Activated naive CD4-positive, alpha-beta T cell treated with anti-CD3 and anti-CD28 coated beads, Interleukin-2, amount 50 U/mL, for 16 hours (primary cell): ENCODE results near the gene CALD1.

ENCODE experiments used
- DNase-seq: peaks from one replicate; pipeline ENCODE4 v3.0.0-alpha.2; 2020

CALD1 gene

GRCh38 chr7:134870156-134870555, 90.7 kb downstream of the CALD1 start:
- DNase-seq = no peak

DNA sequence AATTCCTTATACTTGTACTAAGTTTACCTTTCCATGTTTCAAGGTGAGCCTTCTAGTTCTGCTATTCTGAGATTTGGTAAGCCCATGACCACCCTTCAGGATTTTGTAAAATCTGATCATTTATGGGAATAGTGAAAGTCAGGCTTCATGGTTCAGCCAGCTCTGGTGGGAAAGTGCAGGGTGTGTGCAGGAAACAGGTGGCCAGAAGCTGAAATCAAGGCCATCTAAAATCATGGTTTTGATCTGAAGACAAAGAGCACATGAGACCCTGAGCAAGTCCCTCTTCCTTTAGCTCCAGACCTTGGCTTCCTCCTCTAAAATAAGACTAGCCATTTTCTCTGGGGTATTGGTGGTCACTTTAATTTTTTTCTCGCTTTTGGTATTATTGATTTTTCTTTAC, 91.3 kb downstream of the CALD1 start:
- DNase-seq = no peak

GRCh38 chr7:134873253-134873652, 93.8 kb downstream of the CALD1 start:
- no peak for DNase-seq

- DNase-seq = no peak
Measured at GRCh38 chr7:134874407-134874806, 95.0 kb downstream of the CALD1 start.

DNA sequence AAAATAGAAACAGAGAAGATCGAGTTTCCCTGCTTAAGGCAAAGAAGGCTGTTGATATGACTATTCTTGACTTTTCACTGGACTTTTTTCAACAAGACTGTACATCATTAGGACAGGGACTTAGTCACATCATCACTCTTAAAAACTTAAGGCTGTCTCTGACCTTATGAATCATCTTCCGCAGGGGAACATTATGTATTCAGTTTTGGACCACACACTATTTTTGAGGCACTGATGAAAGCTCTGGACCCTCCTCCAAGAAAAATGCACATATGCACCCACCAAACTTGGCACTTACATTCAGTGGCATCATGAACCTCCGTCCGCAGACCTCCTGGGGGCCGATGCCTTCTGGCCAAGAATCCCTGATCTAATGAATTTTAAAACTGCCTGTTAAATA, 96.4 kb downstream of the CALD1 start:
- no peak for DNase-seq

DNA sequence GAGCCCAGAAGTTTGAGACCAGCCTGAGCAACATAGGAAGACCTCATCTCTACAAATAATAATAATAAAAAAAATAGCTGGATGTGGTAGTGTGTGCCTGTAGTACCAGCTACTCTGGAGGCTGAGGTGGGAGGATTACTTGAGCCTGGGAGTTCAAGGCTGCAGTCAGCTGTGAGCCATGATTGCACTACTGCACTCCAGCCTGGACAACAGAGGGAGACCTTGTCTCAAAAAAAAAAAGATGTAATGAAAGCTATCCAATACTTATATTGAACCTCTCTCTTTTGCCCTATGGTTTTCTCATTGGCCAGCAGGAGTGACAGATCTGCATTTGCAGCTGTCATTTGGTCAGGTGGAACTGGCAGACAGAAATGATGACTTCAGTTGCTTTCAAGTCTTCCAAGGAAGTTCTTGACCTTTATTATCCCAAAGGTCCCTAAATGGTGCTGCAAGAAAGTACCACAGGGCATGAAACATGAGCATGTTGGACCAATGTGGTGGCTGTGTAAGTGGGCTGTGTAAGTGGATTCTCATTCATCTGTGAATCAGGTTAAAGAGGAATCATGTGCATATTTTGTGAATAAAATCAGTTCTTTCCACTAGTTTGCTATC, 99.4 kb downstream of the CALD1 start:
- no peak for DNase-seq

DNA sequence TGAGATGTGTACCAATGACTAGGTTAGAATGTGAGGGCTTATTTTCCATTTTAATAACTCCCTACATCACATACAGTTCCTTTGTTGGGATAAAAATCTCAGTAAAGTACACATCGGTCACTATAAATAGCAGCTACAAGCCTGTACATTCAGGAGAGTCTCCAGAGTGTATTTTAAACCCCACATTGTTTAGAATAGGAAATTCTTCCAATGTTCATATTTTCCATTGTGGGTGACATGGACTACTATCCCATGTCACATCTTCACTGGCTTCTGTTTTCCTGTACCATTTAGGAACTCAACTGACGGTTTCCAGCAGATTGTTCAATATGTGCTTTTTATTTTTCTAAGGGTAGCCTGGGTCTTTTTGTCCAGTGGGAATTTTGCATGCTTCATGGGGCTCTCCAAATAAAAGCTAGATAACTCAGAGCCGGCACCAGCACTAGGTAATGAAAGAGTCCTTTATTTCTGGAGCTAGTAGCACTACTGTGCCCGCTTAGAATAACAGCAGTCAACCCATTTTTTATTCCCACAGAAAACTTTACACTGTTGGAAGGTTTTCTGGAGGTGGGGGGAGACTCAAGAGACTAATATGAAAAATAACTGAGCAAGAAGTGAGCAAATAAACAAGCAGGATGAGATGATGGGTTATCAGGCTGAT, 100.5 kb downstream of the CALD1 start:
- DNase-seq = no peak

- DNase-seq = no peak
Measured at GRCh38 chr7:134882481-134882880, 103.0 kb downstream of the CALD1 start.

GRCh38 chr7:134885967-134886352, 106.5 kb downstream of the CALD1 start:
- no peak for DNase-seq

- DNase-seq = no peak
Measured at GRCh38 chr7:134886353-134887057, 107.1 kb downstream of the CALD1 start.

DNA sequence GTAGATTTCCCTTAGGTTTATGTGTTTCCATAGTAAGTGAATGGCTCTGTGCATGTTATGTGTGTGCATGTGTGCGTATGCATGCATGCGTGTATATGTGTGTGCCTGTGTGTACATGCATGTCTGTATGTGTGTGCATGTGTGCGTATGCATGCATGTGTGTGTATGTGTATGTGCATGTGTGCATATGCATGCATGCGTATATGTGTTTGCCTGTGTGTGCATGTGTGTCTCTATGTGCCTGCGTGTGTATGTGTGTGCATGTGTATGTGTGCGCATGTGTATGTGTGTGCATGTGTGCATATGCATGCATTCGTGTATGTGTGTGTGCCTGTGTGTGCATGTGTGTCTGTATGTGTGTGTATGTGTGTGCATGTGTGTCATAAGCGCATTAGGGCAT, 108.1 kb downstream of the CALD1 start:
- DNase-seq = no peak

GRCh38 chr7:134888141-134888740, 108.8 kb downstream of the CALD1 start:
- no peak for DNase-seq

GRCh38 chr7:134890246-134891240, 111.1 kb downstream of the CALD1 start:
- DNase-seq = no peak

DNA sequence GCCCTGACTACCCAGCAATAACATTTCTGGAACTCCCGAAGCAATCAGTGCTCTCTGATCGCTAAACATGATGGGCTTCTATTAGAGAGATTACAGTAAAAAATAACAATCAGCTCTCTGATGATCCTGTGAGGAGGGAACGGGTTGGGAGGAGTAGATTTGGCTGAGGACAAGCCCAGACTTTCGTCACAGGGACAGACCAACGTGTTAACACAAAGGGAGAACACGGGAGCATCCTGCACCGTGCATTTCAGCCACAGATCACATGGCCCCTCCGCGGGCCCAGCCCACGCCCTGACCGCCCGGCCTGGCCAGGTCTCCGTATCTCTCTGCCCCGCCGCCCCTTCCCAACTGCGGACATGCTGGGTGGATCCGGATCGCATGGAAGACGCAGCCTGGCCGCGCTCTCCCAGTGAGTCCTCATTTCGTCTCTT, 111.8 kb downstream of the CALD1 start:
- DNase-seq = no peak

- DNase-seq = no peak
Measured at GRCh38 chr7:134891696-134892678, 112.6 kb downstream of the CALD1 start.

DNA sequence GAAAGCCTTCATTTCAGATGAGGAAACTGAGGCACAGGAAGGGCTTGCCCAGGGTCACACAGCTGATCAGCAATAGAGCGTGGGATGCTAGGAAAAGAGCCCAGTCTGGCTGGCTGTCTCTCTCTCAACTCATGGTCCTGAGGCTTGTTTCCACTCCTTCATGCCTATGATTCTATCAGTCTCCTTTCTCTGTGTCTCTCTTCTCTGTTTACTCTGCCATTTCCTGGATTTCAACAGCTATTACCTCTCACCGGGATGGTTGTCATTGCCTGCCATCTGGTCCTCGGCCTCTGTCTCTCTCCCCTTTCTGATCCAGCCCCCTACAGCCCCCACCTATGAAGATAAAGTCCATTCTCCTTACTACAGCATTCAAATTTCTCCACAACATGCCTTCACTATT, 113.5 kb downstream of the CALD1 start:
- no peak for DNase-seq

GRCh38 chr7:134893920-134894319, 114.5 kb downstream of the CALD1 start:
- no peak for DNase-seq

GRCh38 chr7:134894928-134895327, 115.5 kb downstream of the CALD1 start:
- no peak for DNase-seq

DNA sequence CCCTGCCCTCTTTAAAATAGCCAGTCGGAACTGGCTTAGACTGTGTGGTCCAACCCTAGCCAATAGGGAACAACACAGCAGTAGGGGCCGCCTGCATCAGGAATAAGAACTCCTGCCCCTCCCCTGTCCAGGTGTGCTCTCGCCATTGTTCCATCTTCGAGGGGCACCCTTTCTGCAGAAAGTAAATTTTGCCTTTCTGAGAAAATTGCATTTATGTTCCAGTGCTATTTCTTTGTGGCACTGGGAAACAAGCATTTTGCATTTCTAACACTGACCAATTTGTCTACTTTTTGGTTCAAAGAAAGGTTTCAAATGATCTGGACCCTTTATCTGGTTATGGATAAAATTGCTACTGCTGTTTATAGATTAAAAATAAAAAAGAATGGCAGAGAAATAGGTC, 116.6 kb downstream of the CALD1 start:
- DNase-seq = no peak

DNA sequence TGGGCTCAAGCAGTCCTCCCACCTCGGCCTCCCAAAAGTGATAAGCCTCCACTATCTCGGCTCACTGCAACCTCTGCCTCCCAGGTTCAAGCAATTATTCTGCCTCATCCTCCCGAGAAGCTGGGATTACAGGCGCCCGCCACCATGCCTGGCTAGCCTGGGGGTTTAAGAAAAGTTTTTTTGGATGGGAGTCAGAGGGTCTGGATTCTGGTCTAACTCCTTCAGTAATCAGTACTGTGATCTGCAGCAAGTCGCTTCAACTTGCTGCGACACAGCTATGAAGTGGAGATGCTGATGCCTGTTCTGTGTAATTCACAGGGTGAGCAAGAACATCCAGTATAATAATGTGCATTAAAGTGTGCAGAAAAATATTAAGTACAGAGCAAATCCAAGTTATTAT, 118.5 kb downstream of the CALD1 start:
- DNase-seq = no peak

- DNase-seq = no peak
Measured at GRCh38 chr7:134899729-134900128, 120.3 kb downstream of the CALD1 start.
